Upper lobe of left lung (tissue), 6 donors: ENCODE measurements around the gene POLR1H. TPM values are rescaled to one million over a fixed set of nuclear protein-coding genes. Genes with fewer than 3 reads are reported as not detected.

Experiments used
- ATAC-seq, 2 donors: fragments of 200-7000 bp; cut with Tn5 transposase; one replicate each; pipeline ENCODE4 v1.9.1; 2022; ENCODE audit warnings: mild to moderate bottlenecking in 2 of 2, moderate library complexity in 2 of 2; ENCODE audit not compliant: low FRiP score in 2 of 2
- DNase-seq, 2 donors: peaks; one replicate each; pipeline ENCODE4 v3.0.0-alpha.2; 2019 to 2020
- H3K27ac ChIP-seq, 4 donors: fragments of 200-600 bp; sonication (generic); one replicate each; pipeline ENCODE4 v1.5.1; 2016 to 2019
- H3K27me3 ChIP-seq, 4 donors: fragments of 200-600 bp; sonication (generic); one replicate each; pipeline ENCODE4 v1.5.1; 2017 to 2019
- H3K36me3 ChIP-seq, 4 donors: fragments of 200-600 bp; sonication (generic); one replicate each; pipeline ENCODE4 v1.5.1; 2016 to 2019
- H3K4me1 ChIP-seq, 4 donors: fragments of 200-600 bp; sonication (generic); one replicate each; pipeline ENCODE4 v1.5.1; 2018 to 2019
- H3K4me3 ChIP-seq, 4 donors: fragments of 200-600 bp; sonication (generic); one replicate each; pipeline ENCODE4 v1.5.1; 2017 to 2019; ENCODE audit warnings: mild to moderate bottlenecking in 2 of 4, moderate library complexity in 1 of 4
- H3K9me3 ChIP-seq, 4 donors: fragments of 200-600 bp; sonication (generic); one replicate each; pipeline ENCODE4 v1.5.1; 2018 to 2019
- EP300 ChIP-seq, 4 donors: sonication (generic); formaldehyde crosslinking; IDR thresholded peaks; one replicate each; pipeline ENCODE4 v1.5.1; 2017; ENCODE audit warnings: antibody characterized with exemption in 4 of 4, control low read depth in 2 of 4
- POLR2A ChIP-seq, 4 donors: fragments of 450-650 bp; IDR thresholded peaks; one replicate each; pipeline ENCODE4 v1.5.1; 2016 to 2017; ENCODE audit warnings: antibody characterized with exemption in 4 of 4, mild to moderate bottlenecking in 2 of 4
- POLR2AphosphoS5 ChIP-seq, 2 donors: sonication (generic); formaldehyde crosslinking; IDR thresholded peaks; one replicate each; pipeline ENCODE4 v1.5.1; 2017; ENCODE audit warnings: antibody characterized with exemption in 2 of 2
- WGBS, 2 donors: methylation state at CpG; one replicate each; pipeline ENCODE4 v1.1.5; 2017 to 2018; 5-methylcytosine and 5-hydroxymethylcytosine counted together
- total RNA-seq, 6 donors: library from RNA; depleted of rRNA in 4 of 6; stranded (reverse); fragments of >200 nt in 4 of 6; gene quantifications; one replicate each; pipeline versions ENCODE4 v1.1.0 to v1.2.1, GENCODE V29; 2016 to 2021
- TF ChIP-seq, protein P1 (sequence below), 6 experiments: fragments of 450-650 bp in 4 of 6; fragments of 200-600 bp in 2 of 6; sonication (generic) in 2 of 6; IDR thresholded peaks; one replicate each; pipeline ENCODE4 v1.5.1; 2016 to 2019; ENCODE audit warnings: antibody characterized with exemption in 6 of 6
- donor health status: DM: no; HTN: no; CAD: no; lungs with moderate emphysema.
- donor health status: DM: no; HTN: yes; CAD: no; lungs with severe emphysema.

The POLR1H gene
- total RNA-seq, 6 donors from 2014 or later = 14.9 to 23.6 (median 19.7) TPM

DNA sequence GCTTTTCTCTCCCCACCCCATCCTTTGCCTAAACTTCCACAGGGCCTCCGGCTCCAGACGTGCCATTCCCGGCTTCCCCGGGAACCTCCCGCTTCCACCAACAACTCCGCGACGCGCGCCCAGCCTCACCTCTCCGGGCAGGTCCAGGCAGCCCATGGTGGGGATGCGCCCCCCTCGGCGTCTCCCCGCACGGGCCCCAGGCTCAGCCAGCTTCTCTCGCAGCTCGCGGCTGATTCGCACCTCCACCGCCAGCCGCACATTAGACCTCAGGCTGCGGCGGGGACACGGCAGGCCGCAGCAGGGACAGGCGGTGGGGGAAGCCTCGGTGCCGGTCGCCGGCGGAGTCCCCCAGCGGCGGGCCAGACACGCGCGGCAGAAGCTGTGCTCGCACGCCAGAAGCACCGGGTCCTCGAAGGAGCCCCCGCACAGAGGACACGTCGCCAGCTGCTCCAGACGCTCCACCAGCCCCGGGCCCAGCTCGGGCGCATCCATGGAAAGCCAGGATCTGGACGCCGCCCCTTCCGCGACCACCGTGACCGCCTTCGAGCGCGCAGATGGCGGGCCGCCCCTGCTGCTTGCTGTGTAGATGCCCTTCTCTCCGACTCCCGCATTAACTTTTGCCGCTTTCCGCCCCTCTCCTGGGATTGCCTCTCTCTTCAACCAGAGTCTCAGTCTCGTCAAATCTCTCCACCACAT lies 14.2 kb downstream of the POLR1H start, which contains the start of gene RNF39:
TSS of gene RNF39 (minus strand) at position 676 of the 696 bp plus-strand sequence. CDS start at position 492, 184 bp downstream.
- Histone ChIP-seq H3K9me3 (no peaks in the 10 kb centered on the region), H3K4me3 (peak within 1 kb of the TSS; percentile 25 to 59 (median 51)), H3K27me3 (peaks cover 1 to 24% (median 12%) of the 10 kb centered on the region in 4 donors), H3K27ac (peak within 1 kb of the TSS; percentile 22 to 65 (median 41)), H3K36me3 (peaks cover 0 to 4% (median 2%) of the 10 kb centered on the region in 4 donors), H3K4me1 (peaks cover 18 to 31% (median 25%) of the 10 kb centered on the region in 4 donors)
- peak in 1 of 2 donors; percentile 84 for DNase-seq
- 2 to 4% methylated on average over 18 to 32 of the region's 64 CpGs for WGBS, 2 donors
- no peak for TF ChIP-seq EP300 (IDR thresholded peaks at IDR 0.05)
- TF ChIP-seq POLR2A (IDR thresholded peaks at IDR 0.05) = peak in 2 of 4 donors; percentile 25 to 73
- TF ChIP-seq POLR2AphosphoS5 (IDR thresholded peaks at IDR 0.05) = no peak
- TF ChIP-seq, protein P1, sequence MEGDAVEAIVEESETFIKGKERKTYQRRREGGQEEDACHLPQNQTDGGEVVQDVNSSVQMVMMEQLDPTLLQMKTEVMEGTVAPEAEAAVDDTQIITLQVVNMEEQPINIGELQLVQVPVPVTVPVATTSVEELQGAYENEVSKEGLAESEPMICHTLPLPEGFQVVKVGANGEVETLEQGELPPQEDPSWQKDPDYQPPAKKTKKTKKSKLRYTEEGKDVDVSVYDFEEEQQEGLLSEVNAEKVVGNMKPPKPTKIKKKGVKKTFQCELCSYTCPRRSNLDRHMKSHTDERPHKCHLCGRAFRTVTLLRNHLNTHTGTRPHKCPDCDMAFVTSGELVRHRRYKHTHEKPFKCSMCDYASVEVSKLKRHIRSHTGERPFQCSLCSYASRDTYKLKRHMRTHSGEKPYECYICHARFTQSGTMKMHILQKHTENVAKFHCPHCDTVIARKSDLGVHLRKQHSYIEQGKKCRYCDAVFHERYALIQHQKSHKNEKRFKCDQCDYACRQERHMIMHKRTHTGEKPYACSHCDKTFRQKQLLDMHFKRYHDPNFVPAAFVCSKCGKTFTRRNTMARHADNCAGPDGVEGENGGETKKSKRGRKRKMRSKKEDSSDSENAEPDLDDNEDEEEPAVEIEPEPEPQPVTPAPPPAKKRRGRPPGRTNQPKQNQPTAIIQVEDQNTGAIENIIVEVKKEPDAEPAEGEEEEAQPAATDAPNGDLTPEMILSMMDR (IDR thresholded peaks at IDR 0.05) = peak in 1 of 6 experiments; percentile 3
- ATAC-seq = peak in 1 of 2 donors; percentile 27

DNA sequence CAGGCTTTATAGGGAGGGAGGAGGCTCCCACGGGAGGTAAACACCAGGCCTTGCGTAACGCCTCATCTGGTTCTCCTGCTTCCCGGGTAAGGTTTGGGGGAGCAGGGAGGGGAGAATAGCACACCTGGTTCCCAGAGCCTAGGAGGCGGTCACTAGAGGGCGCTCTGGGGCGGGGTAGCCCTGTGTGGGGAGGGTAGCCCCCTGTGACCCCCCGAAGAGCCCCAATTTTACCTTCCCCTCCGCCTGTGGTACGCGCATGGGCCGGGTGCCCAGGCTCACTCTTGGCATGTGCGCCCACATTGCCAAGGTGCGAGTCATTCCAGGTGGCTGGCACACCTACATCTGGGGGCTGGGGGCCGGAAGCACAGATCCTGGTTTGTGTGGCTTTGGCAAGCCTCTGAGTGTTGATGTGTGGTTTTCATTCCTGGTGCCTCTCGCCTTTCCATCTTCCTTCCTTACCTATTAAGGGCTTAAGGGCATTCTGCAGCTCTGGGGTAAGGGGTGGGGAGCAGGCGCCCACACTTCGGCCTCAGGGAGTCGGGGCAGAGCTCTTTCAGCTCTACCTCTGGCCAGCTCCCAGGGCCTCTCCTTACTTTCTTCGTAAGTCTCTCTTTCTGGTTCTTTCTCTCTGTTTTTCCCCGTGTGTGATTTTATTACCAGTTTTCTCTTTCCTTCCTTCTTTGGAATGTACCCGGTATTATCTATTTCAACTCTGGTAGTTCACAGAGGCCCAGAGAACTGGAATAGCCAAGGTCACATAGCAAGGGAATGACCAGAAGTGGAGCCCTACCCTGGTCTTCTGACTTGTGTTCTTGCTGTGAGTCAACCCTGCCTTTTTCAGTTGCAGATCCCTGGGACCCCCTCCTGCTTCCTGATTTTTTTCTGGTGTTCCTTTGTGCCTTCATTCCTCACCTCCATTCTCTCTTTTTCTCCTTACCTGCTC lies 15.0 kb downstream of the POLR1H start:
- peak; percentile 51 to 84 for ATAC-seq
- peak overlapping the region; percentile 22 to 65 (median 41) for H3K27ac ChIP-seq
- peak; percentile 82 to 84 for DNase-seq

DNA sequence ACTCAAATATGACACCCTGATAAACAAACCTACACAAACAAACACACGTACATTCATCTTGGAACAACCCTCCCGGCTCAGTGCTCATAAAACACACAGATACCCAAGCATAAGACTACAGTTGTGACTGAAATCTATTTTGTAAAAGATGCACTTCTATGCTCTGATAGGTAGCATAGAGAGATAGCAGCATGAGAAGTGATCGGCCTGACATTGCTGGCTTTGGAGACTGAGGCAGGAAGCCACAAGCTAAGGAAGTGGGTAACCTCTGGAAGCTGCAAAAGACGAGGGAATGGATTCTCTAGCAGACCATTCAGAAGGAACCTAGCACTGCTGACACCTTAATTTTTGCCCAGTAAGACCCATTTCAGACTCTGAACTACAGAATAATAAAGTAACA lies 16.2 kb downstream of the POLR1H start:
- no peak overlapping the region for H3K4me3 ChIP-seq
- H3K9me3 ChIP-seq = no peaks in the 10 kb centered on the region
- no peaks in the 10 kb centered on the region for H3K36me3 ChIP-seq
- DNase-seq (no peak), ATAC-seq (no peak)
- no peak for TF ChIP-seq EP300 (IDR thresholded peaks at IDR 0.05)
- TF ChIP-seq, protein P1 (IDR thresholded peaks at IDR 0.05) = no peak
- TF ChIP-seq POLR2AphosphoS5 (IDR thresholded peaks at IDR 0.05) = no peak
- no peak for TF ChIP-seq POLR2A (IDR thresholded peaks at IDR 0.05)
- no peak overlapping the region for H3K27ac ChIP-seq
- H3K4me1 ChIP-seq = peaks cover 16 to 25% (median 19%) of the 10 kb centered on the region in 4 donors
- WGBS, 2 donors = 22 to 39% methylated on average over 4 of the region's 4 CpGs
- H3K27me3 ChIP-seq = peaks cover 1 to 22% (median 12%) of the 10 kb centered on the region in 4 donors

More for the DNA sequence above, 15.0 kb downstream of the POLR1H start:
- H3K4me3 ChIP-seq = peak overlapping the region in 3 of 4 donors; percentile 51 to 59 (median 51)
- TF ChIP-seq POLR2AphosphoS5 (IDR thresholded peaks at IDR 0.05) (peak in 1 of 2 donors; percentile 74), POLR2A (IDR thresholded peaks at IDR 0.05) (no peak), EP300 (IDR thresholded peaks at IDR 0.05) (no peak)
- TF ChIP-seq, protein P1 (IDR thresholded peaks at IDR 0.05) = peak in 2 of 6 experiments; percentile 35 to 44
- H3K27me3 ChIP-seq = peaks cover 1 to 22% (median 12%) of the 10 kb centered on the region in 4 donors
- WGBS, 2 donors = 33 to 42% methylated on average over 14 to 17 of the region's 22 CpGs
- H3K4me1 ChIP-seq = peaks cover 18 to 29% (median 23%) of the 10 kb centered on the region in 4 donors
- H3K36me3 ChIP-seq = no peaks in the 10 kb centered on the region
- no peaks in the 10 kb centered on the region for H3K9me3 ChIP-seq

DNA sequence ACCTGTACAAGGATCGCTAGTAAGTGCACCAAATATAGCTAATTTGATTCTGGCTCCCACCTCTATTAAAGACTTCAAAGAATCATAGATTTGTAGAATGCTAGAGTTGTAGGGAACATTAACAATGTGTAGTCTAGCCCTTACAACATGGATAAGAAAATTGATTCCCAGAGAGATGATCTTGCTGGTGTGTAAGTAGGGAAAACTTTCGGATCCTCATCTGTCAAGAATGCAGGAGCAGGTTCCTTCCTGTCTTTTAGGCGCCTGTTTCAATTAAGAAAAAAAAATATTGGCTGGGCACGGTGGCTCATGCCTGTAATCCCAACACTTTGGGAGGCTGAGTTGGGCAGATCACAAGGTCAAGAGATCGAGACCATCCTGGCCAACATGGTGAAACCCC lies 26.8 kb downstream of the POLR1H start:
- 71 to 78% methylated on average over 5 of the region's 5 CpGs for WGBS, 2 donors
- Histone ChIP-seq H3K27me3 (no peaks in the 10 kb centered on the region), H3K9me3 (no peaks in the 10 kb centered on the region), H3K4me1 (peaks cover 0 to 4% (median 0%) of the 10 kb centered on the region in 4 donors), H3K4me3 (no peak overlapping the region), H3K36me3 (no peaks in the 10 kb centered on the region), H3K27ac (no peak overlapping the region)
- ATAC-seq (no peak), DNase-seq (no peak)
- TF ChIP-seq POLR2AphosphoS5 (IDR thresholded peaks at IDR 0.05) (no peak), EP300 (IDR thresholded peaks at IDR 0.05) (no peak), POLR2A (IDR thresholded peaks at IDR 0.05) (no peak)
- TF ChIP-seq, protein P1 (IDR thresholded peaks at IDR 0.05) = no peak
